Aortic smooth muscle cell (primary cell): ENCODE measurements around the gene ZNF266. TPM values are rescaled to one million over a fixed set of nuclear protein-coding genes. Genes with fewer than 3 reads are reported as not detected.

Experiments used
- total RNA-seq: library from RNA; depleted of rRNA; stranded (reverse); fragments of >200 nt; gene quantifications from 2 replicates; pipeline ENCODE4 v1.2.3, GENCODE V29; 2014

ZNF266 gene
- 7.3 and 8.6 TPM in 2 replicates for total RNA-seq

GRCh38 chr19:9435279-9436268 is at the start of gene ZNF266:
Gene ZNF266 (minus strand): TSS chr19:9435573. CDS start chr19:9420089, 15,484 bp downstream.

DNA sequence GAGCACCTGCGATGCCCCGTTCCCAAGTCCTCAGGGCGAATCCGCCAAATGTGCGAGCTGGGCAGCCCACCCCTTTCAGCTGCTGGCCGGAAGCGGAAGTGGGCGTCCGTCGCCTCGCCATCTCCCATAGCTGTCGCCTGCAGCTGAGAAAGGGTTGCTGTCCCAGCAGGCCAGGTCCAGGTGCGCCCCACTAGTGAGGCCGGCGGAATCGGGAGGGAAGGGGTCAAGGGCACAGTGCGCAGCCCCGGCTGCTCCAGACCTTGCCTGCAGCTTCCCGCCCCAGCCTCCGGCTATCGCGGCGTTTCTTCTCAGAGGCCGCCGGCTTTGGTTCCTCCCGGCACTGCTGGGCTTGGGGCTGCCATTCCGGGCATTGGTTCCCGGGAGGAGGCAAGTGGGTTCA is 72.5 kb downstream of the ZNF266 start, which contains the start of gene ZNF177:
TSS of gene ZNF177 (plus strand) at position 109 of the 400 bp plus-strand sequence. CDS start 15,299 bp downstream, outside the sequence.

Other genes starting within 250 kb of the ZNF266 start
- not detected in 2 replicates for gene OR7D4, start 216.0 kb downstream of the ZNF266 start, total RNA-seq
- gene OR7E24, start 184.6 kb downstream of the ZNF266 start, total RNA-seq = not detected in 2 replicates
- gene ZNF699, start 125.7 kb downstream of the ZNF266 start, total RNA-seq = 6.2 and 6.3 TPM in 2 replicates
- 11.0 and 13.7 TPM in 2 replicates for gene ZNF559, start 111.4 kb downstream of the ZNF266 start, total RNA-seq
- gene ZNF177, start 72.6 kb downstream of the ZNF266 start, total RNA-seq = 1.5 and 1.9 TPM in 2 replicates
- gene ZNF560, start 63.0 kb upstream of the ZNF266 start, total RNA-seq = 0.06 and 0.40 TPM in 2 replicates
- gene ZNF426, start 103.1 kb upstream of the ZNF266 start, total RNA-seq = 19.7 and 20.4 TPM in 2 replicates
- 33.9 and 45.0 TPM in 2 replicates for gene ZNF121, start 148.9 kb upstream of the ZNF266 start, total RNA-seq
- gene ZNF561, start 185.7 kb upstream of the ZNF266 start, total RNA-seq = 33.0 and 41.4 TPM in 2 replicates
- 19.8 and 23.1 TPM in 2 replicates for gene ZNF562, start 239.5 kb upstream of the ZNF266 start, total RNA-seq